HG02759 (cell line): ENCODE results near the gene MEIG1.
"Not testable (repeated sequence)": the region's sequence is repeated elsewhere in the genome, so short reads cannot be mapped to it uniquely, and the experiment has no call there.

ENCODE experiments used
- ATAC-seq: cut with Tn5 transposase; IDR thresholded peaks from one replicate; pipeline ENCODE4 v1.9.1; 2021; ENCODE audit warnings: mild to moderate bottlenecking, moderate library complexity; ENCODE audit not compliant: unreplicated experiment

MEIG1 gene

GRCh38 chr10:14954001-14954770 is 5.0 kb upstream of the MEIG1 start, which contains the start of gene DCLRE1C:
Gene DCLRE1C (minus strand): TSS chr10:14954096. CDS start chr10:14954010, 86 bp downstream.
- ATAC-seq = peak; percentile 82

- ATAC-seq = no peak
Measured at GRCh38 chr10:14954934-14955333, 4.3 kb upstream of the MEIG1 start.

- no peak for ATAC-seq
Measured at GRCh38 chr10:14958872-14959220, 342 bp upstream of the MEIG1 start.

GRCh38 chr10:14967897-14968296 is 8.7 kb downstream of the MEIG1 start:
- ATAC-seq = no peak

- ATAC-seq = no peak
Measured at GRCh38 chr10:14971867-14972448, 12.8 kb downstream of the MEIG1 start.

- ATAC-seq = not testable (repeated sequence)
Measured at GRCh38 chr10:14974153-14974998, 15.2 kb downstream of the MEIG1 start.

GRCh38 chr10:14975672-14976273 is 16.6 kb downstream of the MEIG1 start:
- ATAC-seq = no peak

- ATAC-seq = no peak
Measured at GRCh38 chr10:14982744-14983143, 23.6 kb downstream of the MEIG1 start.

GRCh38 chr10:14989552-14989951 is 30.4 kb downstream of the MEIG1 start:
- ATAC-seq = not testable (repeated sequence)

- ATAC-seq = not testable (repeated sequence)
Measured at GRCh38 chr10:14991035-14991749, 32.0 kb downstream of the MEIG1 start.

- not testable (repeated sequence) for ATAC-seq
Measured at GRCh38 chr10:14992336-14992735, 33.1 kb downstream of the MEIG1 start.

- not testable (repeated sequence) for ATAC-seq
Measured at GRCh38 chr10:14993500-14994455, 34.6 kb downstream of the MEIG1 start.

- no peak for ATAC-seq
Measured at GRCh38 chr10:14995964-14996565, 36.9 kb downstream of the MEIG1 start.

GRCh38 chr10:15013530-15013929 is 54.3 kb downstream of the MEIG1 start:
- ATAC-seq = not testable (repeated sequence)

GRCh38 chr10:15015451-15015850 is 56.3 kb downstream of the MEIG1 start:
- ATAC-seq = no peak

GRCh38 chr10:15020966-15021365 is 61.8 kb downstream of the MEIG1 start:
- ATAC-seq = not testable (repeated sequence)
